Neural cell (in vitro differentiated cells): ENCODE data around the gene ARHGAP27. TPM values are rescaled to one million over a fixed set of nuclear protein-coding genes. Genes with fewer than 3 reads are reported as not detected.
A peak's percentile ranks its signal among the peaks of the same experiment; 100 is the strongest.

Experiments used
- H2AFZ ChIP-seq: fragments of 200-600, 300-800 bp; sonication (generic), shearing (Covaris generic); 2 replicates; pipeline ENCODE4 v1.6.0; 2014; ENCODE audit warnings: low read depth, mild to moderate bottlenecking, antibody characterized with exemption, low read length, moderate library complexity
- H3F3A ChIP-seq: fragments of 200-600 bp; shearing (Covaris generic); 2 replicates; pipeline ENCODE4 v1.6.1; 2016; ENCODE audit warnings: mild to moderate bottlenecking, moderate library complexity, mixed read lengths, antibody characterized with exemption, low read length; ENCODE audit not compliant: insufficient read depth, poor library complexity, severe bottlenecking
- H3K27ac ChIP-seq: fragments of 200-600, 300-800 bp; sonication (generic), shearing (Covaris generic); 2 replicates; pipeline ENCODE4 v1.5.1; 2014; ENCODE audit warnings: mild to moderate bottlenecking, low read length, moderate library complexity
- H3K27me3 ChIP-seq: fragments of 300-800, 200-600 bp; sonication (generic), shearing (Covaris generic); 2 replicates; pipeline ENCODE4 v1.6.0; 2014; ENCODE audit warnings: mild to moderate bottlenecking, low read depth, low read length, moderate library complexity; ENCODE audit not compliant: insufficient read depth
- H3K36me3 ChIP-seq: fragments of 300-800, 200-600 bp; sonication (generic), shearing (Covaris generic); 2 replicates; pipeline ENCODE4 v1.5.1; 2014; ENCODE audit warnings: mild to moderate bottlenecking, antibody characterized with exemption, low read length, moderate library complexity; ENCODE audit not compliant: insufficient read depth
- H3K4me2 ChIP-seq: fragments of 300-800, 200-600 bp; sonication (generic), shearing (Covaris generic); 2 replicates; pipeline ENCODE4 v1.6.0; 2014; ENCODE audit warnings: mild to moderate bottlenecking, low read length
- H3K4me3 ChIP-seq: fragments of 300-800, 200-600 bp; sonication (generic), shearing (Covaris generic); 2 replicates; pipeline ENCODE4 v1.5.1; 2014; ENCODE audit warnings: mild to moderate bottlenecking, low read length, moderate library complexity
- H3K79me2 ChIP-seq: fragments of 200-600 bp; shearing (Covaris generic); replicated peaks from 2 replicates; pipeline ENCODE4 v1.6.0; 2014; ENCODE audit warnings: mild to moderate bottlenecking, low read length, moderate library complexity; ENCODE audit not compliant: insufficient read depth
- H3K9ac ChIP-seq: fragments of 300-800, 200-600 bp; sonication (generic), shearing (Covaris generic); 2 replicates; pipeline ENCODE4 v1.6.1; 2016; ENCODE audit warnings: mild to moderate bottlenecking, low read length, mixed read lengths
- H3K9me2 ChIP-seq: fragments of 200-600 bp; shearing (Covaris generic); 2 replicates; pipeline ENCODE4 v1.6.1; 2016; ENCODE audit warnings: mild to moderate bottlenecking, low read length, mixed read lengths; ENCODE audit not compliant: insufficient read depth
- H3K9me3 ChIP-seq: fragments of 200-600, 300-800 bp; sonication (generic), shearing (Covaris generic); 2 replicates; pipeline ENCODE4 v1.6.1; 2016; ENCODE audit warnings: mild to moderate bottlenecking, mixed run types, low read length, moderate library complexity, mixed read lengths
- H4K20me1 ChIP-seq: fragments of 200-600 bp; shearing (Covaris generic); 2 replicates; pipeline ENCODE4 v1.6.1; 2016; ENCODE audit warnings: mild to moderate bottlenecking, mixed run types; ENCODE audit not compliant: insufficient read depth
- MXI1 ChIP-seq: fragments of 450-650 bp; conservative IDR thresholded peaks from 2 replicates; pipeline ENCODE4 v1.6.1; 2014; ENCODE audit warnings: antibody characterized with exemption, mild to moderate bottlenecking; ENCODE audit not compliant: poor library complexity, severe bottlenecking
- RAD21 ChIP-seq: fragments of 450-650 bp; conservative IDR thresholded peaks from 2 replicates; pipeline ENCODE4 v1.6.1; 2014; ENCODE audit warnings: antibody characterized with exemption, mild to moderate bottlenecking, moderate library complexity
- SMC3 ChIP-seq: fragments of 450-650 bp; conservative IDR thresholded peaks from 2 replicates; pipeline ENCODE4 v1.6.1; 2014; ENCODE audit warnings: antibody characterized with exemption, mild to moderate bottlenecking, moderate library complexity; ENCODE audit not compliant: poor library complexity
- TAF1 ChIP-seq: IDR thresholded peaks from 2 replicates; pipeline ENCODE4 v1.6.1; 2012; ENCODE audit warnings: low read depth
- polyA plus RNA-seq: library from polyadenylated mRNA; depleted of rRNA; stranded (reverse); fragments of >200 nt; gene quantifications from 2 replicates; pipeline ENCODE4 v1.2.3, GENCODE V29; 2014
- TF ChIP-seq, protein P1 (sequence below): fragments of 450-650 bp; IDR thresholded peaks from 2 replicates; pipeline ENCODE4 v1.5.1; 2014; ENCODE audit warnings: antibody characterized with exemption, mild to moderate bottlenecking, moderate library complexity; ENCODE audit not compliant: poor library complexity, severe bottlenecking
- TF ChIP-seq, protein P2 (sequence below): IDR thresholded peaks from 2 replicates; pipeline ENCODE4 v1.6.1; 2012; ENCODE audit warnings: borderline replicate concordance

Gene ARHGAP27
- polyA plus RNA-seq, 1 donor from 2014 or later: 7.4 TPM

DNA sequence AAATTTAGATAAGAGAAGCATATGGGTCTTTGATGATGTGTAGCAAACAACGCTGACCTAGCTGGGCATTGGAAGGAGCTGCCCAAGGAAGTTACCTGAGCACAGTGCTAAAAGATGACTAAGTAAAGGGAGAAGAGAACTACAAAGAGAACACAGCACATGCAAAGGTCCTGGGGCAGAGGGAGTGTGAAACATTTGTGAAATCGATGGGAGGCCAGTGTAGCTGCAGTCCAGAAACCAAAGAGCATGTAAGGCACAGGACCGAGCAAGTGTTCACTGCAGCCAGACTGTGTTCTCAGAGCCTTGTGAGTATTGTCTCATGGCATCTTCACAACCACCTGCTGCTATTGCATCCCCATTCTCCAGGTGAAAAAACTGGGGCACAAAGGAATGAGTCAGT, 44.9 kb downstream of the ARHGAP27 start:
- Histone ChIP-seq H3F3A (no peaks in the 10 kb centered on the region), H3K4me3 (no peak overlapping the region), H3K36me3 (no peaks in the 10 kb centered on the region), H3K9ac (no peak overlapping the region), H2AFZ (no peak overlapping the region), H3K79me2 (no peaks in the 10 kb centered on the region), H3K9me2 (no peaks in the 10 kb centered on the region), H3K4me2 (no peak overlapping the region), H3K9me3 (no peaks in the 10 kb centered on the region), H3K27ac (no peak overlapping the region), H4K20me1 (no peaks in the 10 kb centered on the region), H3K27me3 (no peaks in the 10 kb centered on the region)
- no peak for TF ChIP-seq MXI1
- TF ChIP-seq, protein P1, sequence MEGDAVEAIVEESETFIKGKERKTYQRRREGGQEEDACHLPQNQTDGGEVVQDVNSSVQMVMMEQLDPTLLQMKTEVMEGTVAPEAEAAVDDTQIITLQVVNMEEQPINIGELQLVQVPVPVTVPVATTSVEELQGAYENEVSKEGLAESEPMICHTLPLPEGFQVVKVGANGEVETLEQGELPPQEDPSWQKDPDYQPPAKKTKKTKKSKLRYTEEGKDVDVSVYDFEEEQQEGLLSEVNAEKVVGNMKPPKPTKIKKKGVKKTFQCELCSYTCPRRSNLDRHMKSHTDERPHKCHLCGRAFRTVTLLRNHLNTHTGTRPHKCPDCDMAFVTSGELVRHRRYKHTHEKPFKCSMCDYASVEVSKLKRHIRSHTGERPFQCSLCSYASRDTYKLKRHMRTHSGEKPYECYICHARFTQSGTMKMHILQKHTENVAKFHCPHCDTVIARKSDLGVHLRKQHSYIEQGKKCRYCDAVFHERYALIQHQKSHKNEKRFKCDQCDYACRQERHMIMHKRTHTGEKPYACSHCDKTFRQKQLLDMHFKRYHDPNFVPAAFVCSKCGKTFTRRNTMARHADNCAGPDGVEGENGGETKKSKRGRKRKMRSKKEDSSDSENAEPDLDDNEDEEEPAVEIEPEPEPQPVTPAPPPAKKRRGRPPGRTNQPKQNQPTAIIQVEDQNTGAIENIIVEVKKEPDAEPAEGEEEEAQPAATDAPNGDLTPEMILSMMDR: no peak
- TF ChIP-seq SMC3: no peak
- TF ChIP-seq RAD21: no peak
- no peak for TF ChIP-seq TAF1

DNA sequence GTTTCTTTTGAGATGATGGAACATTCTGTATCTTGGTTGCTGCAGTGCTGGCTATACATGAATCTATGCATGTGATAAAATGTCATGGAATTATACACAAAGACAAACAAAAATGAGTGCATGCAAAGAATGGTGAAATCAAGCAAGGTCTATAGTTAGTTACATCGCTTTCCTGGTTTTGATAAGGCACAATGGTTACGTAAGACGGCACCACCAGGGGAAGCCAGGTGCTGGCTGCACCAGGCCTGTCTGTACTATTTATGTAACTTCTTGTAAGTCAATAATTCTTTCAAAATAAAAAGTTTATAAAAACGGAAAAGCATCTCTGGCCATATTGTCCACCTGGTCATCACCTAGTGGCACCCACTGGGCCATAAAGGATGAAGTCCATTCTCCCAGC, 46.5 kb downstream of the ARHGAP27 start:
- H3K79me2 ChIP-seq: no peaks in the 10 kb centered on the region
- no peaks in the 10 kb centered on the region for H3F3A ChIP-seq
- no peaks in the 10 kb centered on the region for H4K20me1 ChIP-seq
- H3K9me3 ChIP-seq: no peaks in the 10 kb centered on the region
- H3K27me3 ChIP-seq: no peaks in the 10 kb centered on the region
- no peak overlapping the region for H2AFZ ChIP-seq
- no peaks in the 10 kb centered on the region for H3K9me2 ChIP-seq
- no peaks in the 10 kb centered on the region for H3K36me3 ChIP-seq
- no peak overlapping the region for H3K27ac ChIP-seq
- H3K4me2 ChIP-seq: no peak overlapping the region
- no peak overlapping the region for H3K9ac ChIP-seq
- no peak overlapping the region for H3K4me3 ChIP-seq
- no peak for TF ChIP-seq SMC3
- TF ChIP-seq, protein P1: no peak

DNA sequence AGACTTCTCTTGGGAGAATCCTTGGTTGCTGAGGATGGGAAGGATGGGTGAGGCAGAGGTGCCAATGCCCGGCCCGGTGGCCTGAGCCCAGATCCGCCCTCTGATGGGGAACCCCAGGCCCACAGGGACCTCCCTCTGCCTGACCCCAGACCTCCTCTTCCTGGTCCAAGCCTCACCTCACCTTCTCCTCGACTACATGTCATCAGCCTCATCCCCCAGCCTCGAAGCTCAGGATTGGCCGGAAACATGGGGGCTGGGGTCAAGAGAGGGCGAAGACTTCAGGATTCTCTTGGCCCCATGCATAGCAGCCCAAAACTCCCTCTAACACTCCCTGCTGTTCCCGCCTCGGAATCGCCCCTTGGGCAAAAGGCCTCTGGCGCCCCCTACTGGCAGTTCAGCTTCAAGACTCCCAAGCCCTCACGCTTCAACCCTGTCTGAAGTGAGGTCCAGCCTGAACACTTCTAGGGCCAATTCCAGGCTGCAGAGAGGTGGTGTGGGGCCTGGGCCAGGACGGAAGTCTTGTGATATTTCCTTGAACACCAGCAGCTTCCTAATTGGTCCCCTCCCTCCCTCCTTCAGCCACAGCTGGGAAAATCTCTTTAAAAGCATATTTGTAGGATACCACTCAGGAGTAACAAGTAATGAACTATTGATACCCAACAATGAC, 47.2 kb downstream of the ARHGAP27 start:
- Histone ChIP-seq H3K4me2 (no peak overlapping the region), H2AFZ (no peak overlapping the region), H3K27ac (no peak overlapping the region)

More for the DNA sequence above, 47.2 kb downstream of the ARHGAP27 start:
- H4K20me1 ChIP-seq: no peaks in the 10 kb centered on the region
- H3K9me2 ChIP-seq: no peaks in the 10 kb centered on the region
- no peaks in the 10 kb centered on the region for H3K9me3 ChIP-seq
- H3K79me2 ChIP-seq: no peaks in the 10 kb centered on the region
- H3F3A ChIP-seq: no peaks in the 10 kb centered on the region
- TF ChIP-seq, protein P1: peak; percentile 88
- TF ChIP-seq RAD21: peak; percentile 91
- peak; percentile 90 for TF ChIP-seq SMC3
- TF ChIP-seq, protein P2, sequence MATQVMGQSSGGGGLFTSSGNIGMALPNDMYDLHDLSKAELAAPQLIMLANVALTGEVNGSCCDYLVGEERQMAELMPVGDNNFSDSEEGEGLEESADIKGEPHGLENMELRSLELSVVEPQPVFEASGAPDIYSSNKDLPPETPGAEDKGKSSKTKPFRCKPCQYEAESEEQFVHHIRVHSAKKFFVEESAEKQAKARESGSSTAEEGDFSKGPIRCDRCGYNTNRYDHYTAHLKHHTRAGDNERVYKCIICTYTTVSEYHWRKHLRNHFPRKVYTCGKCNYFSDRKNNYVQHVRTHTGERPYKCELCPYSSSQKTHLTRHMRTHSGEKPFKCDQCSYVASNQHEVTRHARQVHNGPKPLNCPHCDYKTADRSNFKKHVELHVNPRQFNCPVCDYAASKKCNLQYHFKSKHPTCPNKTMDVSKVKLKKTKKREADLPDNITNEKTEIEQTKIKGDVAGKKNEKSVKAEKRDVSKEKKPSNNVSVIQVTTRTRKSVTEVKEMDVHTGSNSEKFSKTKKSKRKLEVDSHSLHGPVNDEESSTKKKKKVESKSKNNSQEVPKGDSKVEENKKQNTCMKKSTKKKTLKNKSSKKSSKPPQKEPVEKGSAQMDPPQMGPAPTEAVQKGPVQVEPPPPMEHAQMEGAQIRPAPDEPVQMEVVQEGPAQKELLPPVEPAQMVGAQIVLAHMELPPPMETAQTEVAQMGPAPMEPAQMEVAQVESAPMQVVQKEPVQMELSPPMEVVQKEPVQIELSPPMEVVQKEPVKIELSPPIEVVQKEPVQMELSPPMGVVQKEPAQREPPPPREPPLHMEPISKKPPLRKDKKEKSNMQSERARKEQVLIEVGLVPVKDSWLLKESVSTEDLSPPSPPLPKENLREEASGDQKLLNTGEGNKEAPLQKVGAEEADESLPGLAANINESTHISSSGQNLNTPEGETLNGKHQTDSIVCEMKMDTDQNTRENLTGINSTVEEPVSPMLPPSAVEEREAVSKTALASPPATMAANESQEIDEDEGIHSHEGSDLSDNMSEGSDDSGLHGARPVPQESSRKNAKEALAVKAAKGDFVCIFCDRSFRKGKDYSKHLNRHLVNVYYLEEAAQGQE: no peak
- TF ChIP-seq MXI1: no peak
- H3K4me3 ChIP-seq: no peak overlapping the region
- H3K36me3 ChIP-seq: no peaks in the 10 kb centered on the region
- H3K9ac ChIP-seq: no peak overlapping the region
- H3K27me3 ChIP-seq: no peaks in the 10 kb centered on the region
